Esophagus muscularis mucosa (tissue), 4 donors: ENCODE measurements around the gene SSBP4. TPM values are rescaled to one million over a fixed set of nuclear protein-coding genes. Genes with fewer than 3 reads are reported as not detected.
A peak's percentile ranks its signal among the peaks of the same experiment; 100 is the strongest.

ENCODE experiments used
- DNase-seq: peaks from one replicate; pipeline ENCODE4 v3.0.0-alpha.2; 2017; ENCODE audit errors: extremely low spot score
- H3K27ac ChIP-seq, 4 donors: fragments of 200-600 bp; sonication (generic); replicated peaks in 1 of 4; 1 replicate in 3 of 4; 2 replicates in 1 of 4; pipeline ENCODE4 v1.5.1; 2016 to 2019; ENCODE audit warnings: mild to moderate bottlenecking in 1 of 4
- H3K27me3 ChIP-seq, 4 donors: fragments of 200-600 bp; sonication (generic); one replicate each; pipeline versions ENCODE4 v1.5.1 to v1.6.0; 2016 to 2019
- H3K36me3 ChIP-seq, 4 donors: fragments of 200-600 bp; sonication (generic); one replicate each; pipeline ENCODE4 v1.5.1; 2016 to 2019
- H3K4me1 ChIP-seq, 4 donors: fragments of 200-600 bp; sonication (generic); one replicate each; pipeline ENCODE4 v1.5.1; 2016 to 2019
- H3K4me3 ChIP-seq, 4 donors: fragments of 200-600 bp; sonication (generic); 1 replicate in 2 of 4; 2 replicates in 2 of 4; pipeline ENCODE4 v1.5.1; 2016 to 2019; ENCODE audit warnings: mild to moderate bottlenecking in 4 of 4, moderate library complexity in 1 of 4
- H3K9me3 ChIP-seq, 4 donors: fragments of 200-600 bp; sonication (generic); 1 replicate in 3 of 4; 2 replicates in 1 of 4; pipeline ENCODE4 v1.5.1; 2016 to 2019
- CTCF ChIP-seq, 3 experiments: fragments of 200-600 bp in 2 of 3; fragments of 450-650 bp in 1 of 3; sonication (generic) in 2 of 3; IDR thresholded peaks; one replicate each; pipeline ENCODE4 v1.5.1; 2017 to 2019; ENCODE audit warnings: antibody characterized with exemption in 3 of 3, mild to moderate bottlenecking in 2 of 3, moderate library complexity in 1 of 3
- EP300 ChIP-seq: sonication (generic); formaldehyde crosslinking; IDR thresholded peaks from one replicate; pipeline ENCODE4 v1.6.1; 2017; ENCODE audit warnings: antibody characterized with exemption
- POLR2A ChIP-seq: fragments of 450-650 bp; IDR thresholded peaks from one replicate; pipeline ENCODE4 v1.6.1; 2017; ENCODE audit warnings: antibody characterized with exemption, moderate library complexity, mild to moderate bottlenecking, low read depth
- POLR2AphosphoS5 ChIP-seq, 2 donors: sonication (generic); formaldehyde crosslinking; IDR thresholded peaks; one replicate each; pipeline ENCODE4 v1.6.1; 2017; ENCODE audit warnings: antibody characterized with exemption in 2 of 2
- WGBS: methylation state at CpG from one replicate; pipeline ENCODE4 v1.1.5; 2018; 5-methylcytosine and 5-hydroxymethylcytosine counted together
- intact Hi-C: fragments of 100-400 bp; cut with DNase I; formaldehyde crosslinking; loops from one replicate; pipeline ENCODE4 v1.15.1; 2023
- total RNA-seq, 4 donors: library from RNA; depleted of rRNA; stranded (reverse); fragments of >200 nt; gene quantifications; one replicate each; pipeline versions ENCODE4 v1.1.0 to v1.2.1, GENCODE V29; 2016

Gene SSBP4
- total RNA-seq, 4 donors from 2014 or later = 53.2 to 109 (median 77.8) TPM

- 65% methylated on average over 2 of the region's 2 CpGs for WGBS
- Histone ChIP-seq H3K4me3 (no peak overlapping the region), H3K36me3 (peaks cover 4 to 30% (median 22%) of the 10 kb centered on the region in 4 donors), H3K27ac (peak overlapping the region in 1 of 4 donors; percentile 21), H3K4me1 (peaks cover 67 to 91% (median 84%) of the 10 kb centered on the region in 4 donors), H3K9me3 (no peaks in the 10 kb centered on the region), H3K27me3 (no peaks in the 10 kb centered on the region)
- DNase-seq = no peak
- TF ChIP-seq CTCF (IDR thresholded peaks at IDR 0.05) = no peak
- no peak for TF ChIP-seq POLR2AphosphoS5 (IDR thresholded peaks at IDR 0.05)
- TF ChIP-seq EP300 = no peak
- TF ChIP-seq POLR2A = no peak
- intact Hi-C loops = loop anchor here (5.0 kb wide), 2 partner anchors 42 to 97 kb away; no protein-coding TSS in a partner anchor
Observed at GRCh38 chr19:18470787-18471186, 51.6 kb downstream of the SSBP4 start.

GRCh38 chr19:18473003-18473705 is 54.0 kb downstream of the SSBP4 start:
- H3K4me1 ChIP-seq = peaks cover 55 to 94% (median 85%) of the 10 kb centered on the region in 4 donors
- intact Hi-C loops = loop anchor here (5.0 kb wide), 2 partner anchors 39 to 94 kb away; no protein-coding TSS in a partner anchor
- peak overlapping the region in 3 of 4 donors; percentile 37 to 61 (median 56) for H3K27ac ChIP-seq

GRCh38 chr19:18473706-18474087 is 54.5 kb downstream of the SSBP4 start:
- DNase-seq = no peak
- intact Hi-C loops = loop anchor here (5.0 kb wide), 2 partner anchors 39 to 94 kb away; no protein-coding TSS in a partner anchor
- WGBS = 88% methylated on average over 1 of the region's 8 CpGs
- H3K27me3 ChIP-seq = no peaks in the 10 kb centered on the region
- H3K4me1 ChIP-seq = peaks cover 55 to 94% (median 85%) of the 10 kb centered on the region in 4 donors
- TF ChIP-seq POLR2AphosphoS5 (IDR thresholded peaks at IDR 0.05) (no peak), EP300 (no peak), CTCF (IDR thresholded peaks at IDR 0.05) (no peak), POLR2A (no peak)
- H3K9me3 ChIP-seq = no peaks in the 10 kb centered on the region
- peak overlapping the region in 3 of 4 donors; percentile 37 to 61 (median 56) for H3K27ac ChIP-seq
- peaks cover 4 to 29% (median 21%) of the 10 kb centered on the region in 4 donors for H3K36me3 ChIP-seq
- H3K4me3 ChIP-seq = no peak overlapping the region

More at GRCh38 chr19:18473003-18473705, 54.0 kb downstream of the SSBP4 start:
- no peak for DNase-seq
- Histone ChIP-seq H3K36me3 (peaks cover 4 to 30% (median 22%) of the 10 kb centered on the region in 4 donors), H3K4me3 (no peak overlapping the region), H3K9me3 (no peaks in the 10 kb centered on the region), H3K27me3 (no peaks in the 10 kb centered on the region)
- TF ChIP-seq POLR2A = no peak
- no peak for TF ChIP-seq POLR2AphosphoS5 (IDR thresholded peaks at IDR 0.05)
- no peak for TF ChIP-seq CTCF (IDR thresholded peaks at IDR 0.05)
- TF ChIP-seq EP300 = no peak
- 58% methylated on average over 8 of the region's 8 CpGs for WGBS

GRCh38 chr19:18474366-18474887 is 55.2 kb downstream of the SSBP4 start:
- no peaks in the 10 kb centered on the region for H3K9me3 ChIP-seq
- peak overlapping the region in 1 of 4 donors; percentile 56 for H3K27ac ChIP-seq
- no peak for DNase-seq
- H3K4me3 ChIP-seq = no peak overlapping the region
- H3K36me3 ChIP-seq = peaks cover 4 to 24% (median 20%) of the 10 kb centered on the region in 4 donors
- intact Hi-C loops = loop anchor here (5.0 kb wide), 2 partner anchors 38 to 93 kb away; no protein-coding TSS in a partner anchor
- WGBS = 90% methylated on average over 9 of the region's 13 CpGs
- H3K4me1 ChIP-seq = peaks cover 55 to 94% (median 86%) of the 10 kb centered on the region in 4 donors
- H3K27me3 ChIP-seq = no peaks in the 10 kb centered on the region
- no peak for TF ChIP-seq POLR2AphosphoS5 (IDR thresholded peaks at IDR 0.05)

- no peak overlapping the region for H3K4me3 ChIP-seq
- no peak overlapping the region for H3K27ac ChIP-seq
- H3K4me1 ChIP-seq = peaks cover 55 to 94% (median 86%) of the 10 kb centered on the region in 4 donors
- WGBS = 75% methylated on average over 5 of the region's 5 CpGs
- no peaks in the 10 kb centered on the region for H3K27me3 ChIP-seq
- no peak for TF ChIP-seq EP300
- TF ChIP-seq POLR2A = no peak
- TF ChIP-seq POLR2AphosphoS5 (IDR thresholded peaks at IDR 0.05) = no peak
- no peak for TF ChIP-seq CTCF (IDR thresholded peaks at IDR 0.05)
- intact Hi-C loops = loop anchor here (5.0 kb wide), 1 partner anchor 47 kb away; the partner anchor contains the start of gene ELL
- no peaks in the 10 kb centered on the region for H3K9me3 ChIP-seq
- DNase-seq = no peak
- peaks cover 4 to 24% (median 20%) of the 10 kb centered on the region in 4 donors for H3K36me3 ChIP-seq
Observed at GRCh38 chr19:18475004-18475453, 55.8 kb downstream of the SSBP4 start.
